GM10847 (cell line): ENCODE data around the gene NID1.

ENCODE experiments used
- POLR2A ChIP-seq: IDR thresholded peaks from 2 replicates; pipeline ENCODE4 v1.6.1; 2011; ENCODE audit not compliant: insufficient read length; ENCODE audit errors: extremely low read depth

NID1 gene

GRCh38 chr1:236101233-236102200, 36.6 kb upstream of the NID1 start:
- no peak for TF ChIP-seq POLR2A

- no peak for TF ChIP-seq POLR2A
Measured at GRCh38 chr1:236100799-236101198, 35.9 kb upstream of the NID1 start.

GRCh38 chr1:236099355-236099974, 34.6 kb upstream of the NID1 start:
- TF ChIP-seq POLR2A: no peak

GRCh38 chr1:236098267-236098666, 33.4 kb upstream of the NID1 start:
- no peak for TF ChIP-seq POLR2A

GRCh38 chr1:236095705-236096520, 31.0 kb upstream of the NID1 start:
- no peak for TF ChIP-seq POLR2A

- TF ChIP-seq POLR2A: no peak
Measured at GRCh38 chr1:236092899-236093298, 28.0 kb upstream of the NID1 start.

- TF ChIP-seq POLR2A: no peak
Measured at GRCh38 chr1:236091933-236092318, 27.0 kb upstream of the NID1 start.

GRCh38 chr1:236090741-236091147, 25.9 kb upstream of the NID1 start:
- TF ChIP-seq POLR2A: no peak

- TF ChIP-seq POLR2A: no peak
Measured at GRCh38 chr1:236089046-236089773, 24.3 kb upstream of the NID1 start.

GRCh38 chr1:236086537-236086936, 21.6 kb upstream of the NID1 start:
- TF ChIP-seq POLR2A: no peak

GRCh38 chr1:236085545-236086159, 20.8 kb upstream of the NID1 start:
- TF ChIP-seq POLR2A: no peak

GRCh38 chr1:236084386-236084730, 19.5 kb upstream of the NID1 start:
- TF ChIP-seq POLR2A: no peak

GRCh38 chr1:236083650-236084385, 18.9 kb upstream of the NID1 start:
- no peak for TF ChIP-seq POLR2A

- no peak for TF ChIP-seq POLR2A
Measured at GRCh38 chr1:236082526-236082925, 17.6 kb upstream of the NID1 start.
